Stimulated activated CD8-positive, alpha-beta memory T cell treated with anti-CD3 and anti-CD28 coated beads, Interleukin-15, amount 100 ng/mL, for 48 hours (primary cell): Measurements from ENCODE around the gene DGKB.

ENCODE experiments used
- DNase-seq, 2 donors: peaks; one replicate each; pipeline ENCODE4 v3.0.0-alpha.2; 2020; ENCODE audit warnings: low read depth in 2 of 2

Gene DGKB

DNA sequence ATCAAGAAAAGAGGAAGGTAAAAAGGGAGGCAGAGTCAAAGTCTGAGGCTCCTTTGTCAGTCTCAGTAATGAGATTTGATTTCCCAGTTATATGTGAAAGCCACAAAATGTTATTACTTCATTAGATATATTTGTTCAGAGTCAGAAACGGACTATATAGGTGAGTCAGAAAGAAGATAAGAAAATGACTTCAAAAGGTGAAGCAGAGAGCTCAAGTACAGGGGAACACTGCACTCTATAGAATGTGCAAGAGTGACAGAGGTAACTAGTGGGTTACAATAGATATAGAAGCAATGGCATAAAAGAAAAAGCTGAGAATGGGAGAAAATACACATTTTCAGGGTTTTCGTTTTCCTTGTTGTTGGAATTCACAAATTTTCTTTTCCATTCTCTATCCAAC, 43.3 kb downstream of the DGKB start:
- DNase-seq, result no peak

DNA sequence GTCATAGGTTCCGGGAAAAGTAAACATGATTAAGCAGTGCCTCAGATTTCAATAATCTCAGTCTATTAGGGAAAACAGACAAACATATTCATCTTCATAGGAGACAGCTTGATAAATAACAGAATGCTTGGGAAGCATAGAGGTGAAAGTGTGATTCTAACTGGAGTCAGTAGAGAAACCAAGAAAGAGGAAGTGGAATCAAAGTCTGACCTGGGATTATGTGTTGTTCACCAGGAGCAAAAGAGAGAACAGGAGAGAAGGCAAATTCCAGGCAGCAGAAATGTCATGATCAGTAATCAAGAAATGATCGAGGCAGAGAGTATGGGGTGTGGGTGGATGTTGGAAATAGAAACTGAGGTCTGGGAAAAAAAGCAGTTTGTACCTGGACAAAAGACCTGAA, 43.7 kb downstream of the DGKB start:
- no peak for DNase-seq

- no peak for DNase-seq
Observed at GRCh38 chr7:14858410-14858809, 44.1 kb downstream of the DGKB start.

GRCh38 chr7:14855033-14855794, 47.3 kb downstream of the DGKB start:
- no peak for DNase-seq

- DNase-seq, result no peak
Observed at GRCh38 chr7:14854471-14854870, 48.1 kb downstream of the DGKB start.

DNA sequence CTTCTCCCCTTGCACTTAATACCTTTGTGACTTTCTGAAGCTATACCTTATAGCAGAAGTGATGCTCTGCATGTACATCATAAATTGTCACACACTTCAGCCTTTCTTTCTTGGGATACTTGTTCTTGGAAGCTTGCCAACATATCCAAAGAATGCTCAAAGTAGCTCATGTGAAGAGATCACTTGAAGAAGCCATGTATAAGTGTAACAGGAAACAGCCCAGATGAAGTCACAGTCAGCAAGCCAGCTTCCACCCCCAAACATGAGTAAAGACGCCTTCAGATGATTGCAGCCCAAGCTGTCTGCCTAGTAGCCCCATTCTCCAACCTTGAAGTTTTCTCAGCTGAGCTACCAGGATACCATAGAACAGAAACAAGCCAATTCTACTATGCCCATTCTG, 50.9 kb downstream of the DGKB start:
- no peak for DNase-seq

DNA sequence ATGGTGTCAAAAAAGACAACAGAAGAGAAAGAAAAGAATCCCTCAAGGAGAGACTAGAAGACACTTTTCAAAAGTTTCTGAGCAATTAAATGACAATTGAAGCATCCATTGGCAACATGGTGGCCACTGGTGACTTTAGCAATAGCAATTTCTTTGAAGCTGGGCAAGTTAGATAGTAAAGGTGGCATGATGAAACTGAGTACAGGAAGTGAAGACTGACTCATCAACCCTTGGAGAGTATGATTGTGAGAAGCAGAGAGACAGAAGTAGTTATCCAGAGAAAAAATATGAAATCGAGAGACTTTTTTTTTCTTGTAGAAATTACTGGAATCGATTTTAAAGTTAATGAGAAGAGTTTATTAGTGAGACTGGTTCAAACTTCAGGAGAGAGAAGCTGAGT, 52.5 kb downstream of the DGKB start:
- DNase-seq, result no peak

DNA sequence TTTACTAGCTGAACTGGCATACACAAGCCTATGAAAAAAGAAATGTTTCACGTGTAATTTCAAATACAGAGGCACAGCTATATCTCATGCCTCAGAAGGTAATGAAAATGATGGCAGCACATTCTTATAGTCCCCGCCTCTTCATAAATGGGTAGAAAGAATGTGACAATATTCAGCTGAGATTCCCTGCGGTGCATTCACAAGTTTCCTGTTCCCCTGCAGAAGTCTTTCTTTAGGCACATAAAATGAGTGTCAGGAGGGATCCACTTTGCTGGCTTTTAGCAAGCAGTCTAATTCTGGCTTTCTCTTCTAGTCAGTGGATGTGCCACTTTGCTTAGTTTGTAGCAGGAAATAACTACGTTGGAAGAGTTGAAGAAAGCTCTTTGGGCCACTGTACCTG, 56.1 kb downstream of the DGKB start:
- no peak for DNase-seq

DNA sequence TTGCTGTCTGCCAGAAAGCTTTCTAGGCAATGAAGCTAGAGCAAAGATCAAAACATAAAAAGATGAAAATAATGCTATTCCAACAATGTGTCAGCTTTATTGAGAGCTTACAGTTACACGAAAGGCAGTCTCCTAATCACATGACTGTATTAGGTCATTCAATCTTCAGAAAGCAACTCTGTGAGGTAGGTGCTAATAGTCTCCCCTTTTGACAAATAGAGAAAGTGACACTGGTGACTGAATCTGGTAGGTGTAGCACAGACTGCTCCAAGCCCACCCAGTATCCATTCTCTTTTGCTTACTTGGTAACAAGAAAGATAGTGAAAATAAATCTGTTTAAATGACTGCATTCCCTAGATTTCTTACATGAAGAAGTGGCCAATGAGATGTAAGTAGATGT, 58.8 kb downstream of the DGKB start:
- no peak for DNase-seq

- no peak for DNase-seq
Observed at GRCh38 chr7:14842523-14842922, 60.0 kb downstream of the DGKB start.

GRCh38 chr7:14841869-14842268, 60.7 kb downstream of the DGKB start:
- no peak for DNase-seq

DNA sequence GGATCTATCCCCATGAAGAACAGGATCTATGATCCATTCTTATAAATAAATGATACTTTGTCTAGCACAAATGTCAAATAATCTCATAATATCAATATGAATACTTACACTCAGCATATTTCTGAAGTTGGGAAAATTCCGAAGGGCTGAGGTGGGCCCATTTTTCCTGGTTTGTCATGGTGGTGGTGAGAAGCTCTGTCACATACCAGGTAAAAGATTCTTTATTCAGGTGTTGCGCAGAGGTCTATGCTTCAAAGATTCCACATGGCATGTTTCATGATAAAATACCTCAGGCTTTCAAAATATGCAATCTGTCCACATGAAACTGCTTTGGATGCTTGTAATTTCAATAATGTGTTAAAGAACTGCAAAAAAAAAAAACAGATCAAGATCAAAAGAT, 61.5 kb downstream of the DGKB start:
- DNase-seq, result no peak

GRCh38 chr7:14839307-14839706, 63.2 kb downstream of the DGKB start:
- DNase-seq, result no peak

GRCh38 chr7:14837216-14837615, 65.3 kb downstream of the DGKB start:
- no peak for DNase-seq

GRCh38 chr7:14836571-14837189, 65.9 kb downstream of the DGKB start:
- no peak for DNase-seq

- no peak for DNase-seq
Observed at GRCh38 chr7:14836006-14836405, 66.5 kb downstream of the DGKB start.

DNA sequence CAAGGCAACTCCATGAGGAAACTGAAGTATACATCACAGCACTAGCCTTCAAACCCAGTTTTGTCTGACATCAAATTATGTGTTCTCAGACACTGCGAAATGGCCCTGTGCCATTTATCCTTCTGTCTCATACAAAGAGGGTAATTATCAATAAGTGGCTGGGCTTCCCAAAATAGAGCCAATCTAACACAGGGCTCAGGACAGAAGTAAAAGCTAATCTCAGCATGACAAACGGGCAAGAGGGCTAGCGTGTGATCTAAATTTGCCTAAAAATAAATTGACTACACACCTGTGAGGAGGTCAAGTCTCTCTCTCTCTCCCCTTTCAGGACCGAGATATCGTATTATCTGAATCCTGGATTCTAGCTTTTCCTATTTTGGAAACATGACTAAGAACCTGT, 67.2 kb downstream of the DGKB start:
- DNase-seq, result no peak

- no peak for DNase-seq
Observed at GRCh38 chr7:14834883-14835282, 67.7 kb downstream of the DGKB start.

DNA sequence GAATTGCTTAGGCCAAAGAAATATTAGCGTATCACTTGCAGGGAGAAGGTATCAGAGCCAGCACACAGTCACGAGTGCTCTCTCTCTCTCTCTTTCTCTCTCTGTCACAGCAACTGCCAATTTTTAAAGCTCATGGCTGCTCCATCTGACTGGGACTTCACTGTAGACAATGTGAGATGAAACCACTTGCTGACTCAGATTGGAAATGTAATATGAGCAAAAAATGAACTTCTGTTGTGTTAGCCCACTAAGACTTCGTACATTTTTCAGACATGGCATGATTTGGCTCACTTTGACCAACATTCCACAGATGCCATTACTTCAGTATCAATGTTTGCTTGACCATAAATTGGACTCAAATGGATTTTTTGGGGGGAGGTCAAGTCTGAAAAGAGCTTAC, 68.1 kb downstream of the DGKB start:
- DNase-seq, result no peak

GRCh38 chr7:14833707-14834106, 68.8 kb downstream of the DGKB start:
- no peak for DNase-seq

DNA sequence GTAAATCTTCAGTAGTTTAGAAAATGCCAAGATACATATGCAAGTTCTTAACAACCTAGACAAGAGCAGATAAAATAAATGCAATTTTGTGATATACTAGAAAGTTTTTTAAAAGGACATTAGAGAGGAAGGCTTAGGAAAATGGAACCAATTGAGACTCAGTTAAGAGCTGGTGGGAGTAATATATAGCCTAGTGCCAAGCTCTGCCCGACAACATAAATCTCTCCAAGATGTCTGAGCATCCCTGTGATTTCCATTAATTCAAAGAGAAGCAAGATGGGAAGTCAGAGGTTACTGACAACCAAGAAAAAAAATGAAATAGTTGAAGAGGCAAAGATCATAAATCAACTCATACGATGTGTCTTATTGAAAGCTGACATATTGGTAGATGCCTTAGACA, 74.5 kb downstream of the DGKB start:
- no peak for DNase-seq

DNA sequence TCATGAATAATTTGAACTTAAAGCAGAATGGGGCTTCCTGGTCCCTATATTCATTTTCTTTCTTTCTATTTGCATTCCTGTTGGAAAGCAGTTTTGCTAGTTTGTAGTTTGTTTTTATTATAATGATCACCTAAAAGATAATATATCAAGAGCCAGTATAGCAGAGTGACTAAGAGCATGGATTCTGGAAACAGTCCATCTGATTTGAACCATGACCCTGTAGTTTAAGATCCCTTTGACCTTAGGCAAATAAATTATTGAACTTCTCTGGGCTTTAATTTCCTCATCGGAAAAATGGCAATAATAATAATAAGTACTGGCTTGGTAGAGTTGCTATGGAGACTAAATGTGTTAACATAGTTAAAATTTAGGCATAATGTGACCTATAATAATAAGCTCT, 76.1 kb downstream of the DGKB start:
- DNase-seq, result no peak

DNA sequence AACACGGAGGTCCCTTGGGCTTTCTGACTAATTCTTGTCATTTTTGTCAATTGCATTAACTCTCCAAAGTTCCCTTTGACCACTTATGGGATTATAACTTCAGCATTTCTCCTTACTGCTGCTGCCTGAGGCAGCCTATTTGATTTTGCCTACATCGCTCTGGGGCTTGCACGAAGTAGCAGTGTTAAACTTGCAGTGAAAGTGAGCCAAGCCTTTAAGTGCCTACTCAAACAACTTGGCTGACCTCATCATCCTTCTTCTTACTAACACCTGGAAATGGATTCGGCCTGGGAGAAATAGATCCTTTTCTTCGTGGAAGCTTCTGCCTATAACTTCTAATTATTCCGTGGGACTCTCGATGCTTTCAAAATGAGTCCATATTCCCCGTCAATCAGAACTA, 76.6 kb downstream of the DGKB start:
- DNase-seq, result no peak

GRCh38 chr7:14822481-14822854, 80.1 kb downstream of the DGKB start:
- DNase-seq, result no peak
